GM12878 (cell line): ENCODE results near the gene CMTM2. TPM values are rescaled to one million over a fixed set of nuclear protein-coding genes. Genes with fewer than 3 reads are reported as not detected.

Source experiments
- ATAC-seq: fragments of 200-7000 bp; cut with Tn5 transposase; 3 replicates; pipeline ENCODE4 v1.9.1; 2020; ENCODE audit warnings: mild to moderate bottlenecking, moderate library complexity
- BruUV-seq: library from RNA; stranded (reverse); fragments of 400-500 nt; replicated peaks from 2 replicates; lab custom pipeline; 2021; lab: Mats Ljungman, UMichigan
- CTCF ChIA-PET: fragments of 300-600 bp; sonication (Branson Sonifier 250); formaldehyde crosslinking; extraction: SDS; loops from one replicate; lab custom pipeline; 2021; ENCODE audit warnings: inconsistent platforms; lab: Yijun Ruan, JAX
- POLR2A ChIA-PET: fragments of 350-600 bp; formaldehyde crosslinking; extraction: SDS; loops from one replicate; lab custom pipeline; 2021; ENCODE audit warnings: inconsistent platforms; lab: Charles Lee
- RAD21 ChIA-PET: fragments of 300-600 bp; sonication (Branson Sonifier 250); formaldehyde crosslinking; loops from one replicate; lab custom pipeline; 2023; ENCODE audit warnings: antibody characterized with exemption; ENCODE audit not compliant: unreplicated experiment; lab: Charles Lee
- SMC1A ChIA-PET: fragments of 300-600 bp; sonication (Branson Sonifier 250); formaldehyde crosslinking; loops from one replicate; lab custom pipeline; 2023; ENCODE audit not compliant: unreplicated experiment, uncharacterized antibody; lab: Charles Lee
- DNase-seq: peaks from one replicate; pipeline ENCODE4 v3.0.0-alpha.2; 2011; ENCODE audit warnings: low read depth, low spot score
- FAIRE-seq: peaks from 3 replicates; lab custom pipeline; 2011; peaks lifted over from hg19 to GRCh38; lab: Jason Lieb, UNC
- H2AFZ ChIP-seq: 2 replicates; pipeline ENCODE4 v1.6.0; 2011; ENCODE audit warnings: low read depth, low read length, control low read depth; ENCODE audit not compliant: control insufficient read depth
- H3K27ac ChIP-seq: 2 replicates; pipeline ENCODE4 v1.5.1; 2011; ENCODE audit warnings: control low read depth; ENCODE audit not compliant: control insufficient read depth, insufficient read depth
- H3K27me3 ChIP-seq, 2 experiments: replicated peaks in 1 of 2; 2 replicates each; pipeline versions ENCODE4 v1.6.0 to v1.6.1; 2011; ENCODE audit warnings: low read length in 1 of 2; ENCODE audit not compliant: control insufficient read depth in 2 of 2, insufficient read depth in 2 of 2
- H3K36me3 ChIP-seq, 2 experiments: 2 replicates each; pipeline ENCODE4 v1.5.1; 2011; ENCODE audit warnings: low read length in 1 of 2; ENCODE audit not compliant: control insufficient read depth in 2 of 2, insufficient read depth in 2 of 2
- H3K4me1 ChIP-seq: 2 replicates; pipeline ENCODE4 v1.6.1; 2011; ENCODE audit warnings: mild to moderate bottlenecking, low read length, moderate library complexity, mixed read lengths; ENCODE audit not compliant: control insufficient read depth, insufficient read depth
- H3K4me2 ChIP-seq: 2 replicates; pipeline ENCODE4 v1.6.0; 2011; ENCODE audit warnings: control low read depth; ENCODE audit not compliant: control insufficient read depth, insufficient read depth
- H3K4me3 ChIP-seq: fragments of 200-600 bp; sonication (generic); 2 replicates; pipeline ENCODE4 v1.5.1; 2016
- H3K79me2 ChIP-seq: 2 replicates; pipeline ENCODE4 v1.6.0; 2011; ENCODE audit warnings: low read length; ENCODE audit not compliant: control insufficient read depth, insufficient read depth
- H3K9ac ChIP-seq: 2 replicates; pipeline ENCODE4 v1.8.0; 2011; ENCODE audit warnings: low read length, control low read depth, mixed read lengths; ENCODE audit not compliant: control insufficient read depth, insufficient read depth
- H3K9me3 ChIP-seq: replicated peaks from 3 replicates; pipeline ENCODE4 v1.5.1; 2011; ENCODE audit warnings: mild to moderate bottlenecking, low read length; ENCODE audit not compliant: control insufficient read depth, insufficient read depth
- H4K20me1 ChIP-seq: 2 replicates; pipeline ENCODE4 v1.6.0; 2011; ENCODE audit not compliant: control insufficient read depth, insufficient read depth
- CUX1 ChIP-seq: IDR thresholded peaks from 2 replicates; pipeline ENCODE4 v1.6.1; 2012; ENCODE audit warnings: improper control_type of control experiment, low read depth, low read length; ENCODE audit not compliant: insufficient replicate concordance
- E2F8 ChIP-seq: fragments of 450-650 bp; IDR thresholded peaks from 2 replicates; pipeline ENCODE4 v1.6.1; 2018; ENCODE audit warnings: mild to moderate bottlenecking, low read depth, moderate library complexity; ENCODE audit not compliant: partially characterized antibody
- HDAC2 ChIP-seq: fragments of 200-600 bp; sonication (generic); IDR thresholded peaks from 2 replicates; pipeline ENCODE4 v1.6.1; 2017
- JUND ChIP-seq: IDR thresholded peaks from 2 replicates; pipeline ENCODE4 v1.6.1; 2012; ENCODE audit warnings: low read depth, mild to moderate bottlenecking, low read length, improper control_type of control experiment, moderate library complexity
- KDM1A ChIP-seq: fragments of 200-600 bp; sonication (generic); IDR thresholded peaks from 2 replicates; pipeline ENCODE4 v1.6.1; 2016; ENCODE audit warnings: borderline replicate concordance
- MTA2 ChIP-seq: fragments of 450-650 bp; IDR thresholded peaks from 2 replicates; pipeline ENCODE4 v1.6.1; 2016; ENCODE audit warnings: low read depth, mild to moderate bottlenecking, moderate library complexity
- MTA3 ChIP-seq: IDR thresholded peaks from 2 replicates; pipeline ENCODE4 v1.6.1; 2012; ENCODE audit warnings: low read length, inconsistent platforms, borderline replicate concordance
- NRF1 ChIP-seq: conservative IDR thresholded peaks from 2 replicates; pipeline ENCODE4 v1.6.1; 2011; ENCODE audit warnings: mild to moderate bottlenecking, low read depth, low read length, improper control_type of control experiment
- RCOR1 ChIP-seq: conservative IDR thresholded peaks from 2 replicates; pipeline ENCODE4 v1.6.1; 2012; ENCODE audit warnings: low read depth, low read length, improper control_type of control experiment
- RUNX3 ChIP-seq: IDR thresholded peaks from 2 replicates; pipeline ENCODE4 v1.6.1; 2012; ENCODE audit warnings: low read length, inconsistent platforms
- SMC3 ChIP-seq: IDR thresholded peaks from 2 replicates; pipeline ENCODE4 v1.6.1; 2011; ENCODE audit warnings: low read length, improper control_type of control experiment, borderline replicate concordance
- TBL1XR1 ChIP-seq: IDR thresholded peaks from 2 replicates; pipeline ENCODE4 v1.6.1; 2012; ENCODE audit warnings: low read depth, low read length, improper control_type of control experiment
- ZNF207 ChIP-seq: fragments of 450-650 bp; IDR thresholded peaks from 2 replicates; pipeline ENCODE4 v1.6.1; 2014; ENCODE audit warnings: antibody characterized with exemption, mild to moderate bottlenecking, borderline replicate concordance
- ZNF274 ChIP-seq: IDR thresholded peaks from one replicate; pipeline ENCODE4 v1.8.0; 2011; ENCODE audit not compliant: insufficient read length, insufficient read depth
- WGBS: methylation state at CpG from one replicate; pipeline ENCODE4 v1.1.6; 2016; ENCODE audit warnings: low lambda C conversion rate; ENCODE audit not compliant: insufficient replicate concordance, insufficient coverage; ENCODE audit errors: missing lambda C conversion rate; 5-methylcytosine and 5-hydroxymethylcytosine counted together
- in situ Hi-C: fragments of 300-500 bp; cut with MboI; formaldehyde crosslinking; loops from 9 replicates; pipeline ENCODE4 v1.14.3; 2018; ENCODE audit warnings: mixed read lengths
- intact Hi-C: fragments of 100-400 bp; cut with micrococcal nuclease; formaldehyde crosslinking; loops from one replicate; pipeline ENCODE4 v1.14.2; 2022; ENCODE audit not compliant: unreplicated experiment
- polyA plus RNA-seq, 11 experiments: library from polyadenylated mRNA; depleted of rRNA in 4 of 11; unstranded in 6 of 11; stranded (reverse) in 5 of 11; fragments of >200 nt; fragmentation: Nextera tagmentation in 4 of 11; fragmentation: Illumina TruSeq in 1 of 11; extraction: Ambion mirVana in 4 of 11; extraction: Trizol in 1 of 11; gene quantifications; 1 replicate in 1 of 11; 2 replicates in 10 of 11; pipeline versions ENCODE4 v1.2.1 to v1.2.3, GENCODE V29; 2011 to 2016; ENCODE audit warnings: inconsistent platforms in 2 of 11, missing spikeins in 2 of 11, low read depth in 1 of 11
- total RNA-seq, 4 experiments: library from RNA; depleted of rRNA in 3 of 4; stranded (reverse); fragments of >200 nt in 3 of 4; fragmentation: Illumina TruSeq in 1 of 4; extraction: Trizol in 1 of 4; gene quantifications; 2 replicates each; pipeline versions ENCODE4 v1.2.1 to v1.2.3, GENCODE V29; 2013 to 2021

The CMTM2 gene
- total and polyA plus RNA-seq, 10 of the 15 experiments (the other 5 are each of a cell fraction or from before 2014, with no cell fraction given): 0.26 to 0.34 TPM; not detected in 8

- no peak for TF ChIP-seq E2F8
- TF ChIP-seq ZNF274: no peak
- TF ChIP-seq MTA3: no peak
Measured at GRCh38 chr16:66541388-66542355, 37.6 kb upstream of the CMTM2 start (continued).

GRCh38 chr16:66542396-66542795 is 36.9 kb upstream of the CMTM2 start:
- Histone ChIP-seq H3K9me3 (no peaks in the 10 kb centered on the region), H4K20me1 (no peaks in the 10 kb centered on the region), H2AFZ (no peak overlapping the region), H3K4me3 (no peak overlapping the region), H3K27ac (no peak overlapping the region), H3K9ac (no peak overlapping the region), H3K27me3 (no peaks in the 10 kb centered on the region), H3K79me2 (no peaks in the 10 kb centered on the region), H3K36me3 (no peaks in the 10 kb centered on the region), H3K4me1 (peaks cover 9% of the 10 kb centered on the region), H3K4me2 (no peak overlapping the region)
- ChIA-PET SMC1A (interaction anchor here (1.1 to 5.3 kb wide), 5 partner anchors 10 to 34 kb away, joined by 3 to 19 read pairs (median 6); partner anchors contain the start of gene CKLF), POLR2A (interaction anchor here (1.4 to 2.2 kb wide), 2 partner anchors 10 to 20 kb away, joined by 3 to 5 read pairs; partner anchors contain the start of gene CKLF), RAD21 (interaction anchor here (1.8 kb wide), 1 partner anchor 19 kb away, joined by 8 read pairs; no protein-coding TSS in a partner anchor), CTCF (interaction anchor here (2.4 to 3.6 kb wide), 3 partner anchors 9 to 33 kb away, joined by 7 to 12 read pairs (median 11); partner anchors contain the start of gene CKLF)
- in situ Hi-C loops (loop anchor here (25.0 kb wide), 1 partner anchor 495 kb away; the partner anchor contains the start of gene CBFB), intact Hi-C loops (no loop called here)
- no peak for ATAC-seq
- 55% methylated on average over 3 of the region's 3 CpGs for WGBS
- DNase-seq: no peak
- no TSS peak for BruUV-seq
- no peak for FAIRE-seq
- TF ChIP-seq RUNX3: no peak
- TF ChIP-seq JUND: no peak
- no peak for TF ChIP-seq MTA2
- TF ChIP-seq RCOR1: no peak
- no peak for TF ChIP-seq NRF1
- TF ChIP-seq HDAC2: no peak
- no peak for TF ChIP-seq SMC3
- no peak for TF ChIP-seq ZNF207
- TF ChIP-seq KDM1A: no peak
- no peak for TF ChIP-seq CUX1
- no peak for TF ChIP-seq TBL1XR1
